HL-60 (cell line): ENCODE data around the gene SAXO2.
"Not testable (repeated sequence)": the region's sequence is repeated elsewhere in the genome, so short reads cannot be mapped to it uniquely, and the experiment has no call there.

Source experiments
- DNase-seq, 2 experiments: peaks; one replicate each; pipeline ENCODE4 v3.0.0-alpha.2; 2010 to 2020; ENCODE audit warnings: low read depth in 1 of 2, low spot score in 1 of 2
- H3K27ac ChIP-seq: fragments of 250-450 bp; sonication (Bioruptor Pico); replicated peaks from 2 replicates; pipeline ENCODE4 v1.5.1; 2020; ENCODE audit warnings: mild to moderate bottlenecking, moderate library complexity
- H3K27me3 ChIP-seq: fragments of 250-450 bp; sonication (Bioruptor Pico); 2 replicates; pipeline ENCODE4 v1.5.1; 2021; ENCODE audit warnings: mild to moderate bottlenecking, moderate library complexity; ENCODE audit not compliant: insufficient read depth, poor library complexity, severe bottlenecking
- H3K4me3 ChIP-seq: replicated peaks from 2 replicates; pipeline ENCODE4 v1.5.1; 2011; ENCODE audit warnings: mild to moderate bottlenecking, control low read depth, low read length; ENCODE audit not compliant: insufficient read depth
- CTCF ChIP-seq: IDR thresholded peaks from one replicate; pipeline ENCODE4 v1.5.1; 2011; ENCODE audit warnings: low read length, control low read depth, inconsistent platforms; ENCODE audit not compliant: insufficient read depth
- GABPA ChIP-seq: IDR thresholded peaks from 2 replicates; pipeline ENCODE4 v1.6.1; 2012; ENCODE audit warnings: low read depth
- POLR2AphosphoS5 ChIP-seq: IDR thresholded peaks from 2 replicates; pipeline ENCODE4 v1.6.1; 2012; ENCODE audit warnings: low read depth
- SPI1 ChIP-seq: IDR thresholded peaks from 2 replicates; pipeline ENCODE4 v1.6.1; 2012; ENCODE audit warnings: low read depth, mild to moderate bottlenecking, borderline replicate concordance
- TF ChIP-seq, protein P1 (sequence below): IDR thresholded peaks from 2 replicates; pipeline ENCODE4 v1.6.1; 2012; ENCODE audit warnings: low read depth; ENCODE audit not compliant: insufficient replicate concordance

Gene SAXO2

DNA sequence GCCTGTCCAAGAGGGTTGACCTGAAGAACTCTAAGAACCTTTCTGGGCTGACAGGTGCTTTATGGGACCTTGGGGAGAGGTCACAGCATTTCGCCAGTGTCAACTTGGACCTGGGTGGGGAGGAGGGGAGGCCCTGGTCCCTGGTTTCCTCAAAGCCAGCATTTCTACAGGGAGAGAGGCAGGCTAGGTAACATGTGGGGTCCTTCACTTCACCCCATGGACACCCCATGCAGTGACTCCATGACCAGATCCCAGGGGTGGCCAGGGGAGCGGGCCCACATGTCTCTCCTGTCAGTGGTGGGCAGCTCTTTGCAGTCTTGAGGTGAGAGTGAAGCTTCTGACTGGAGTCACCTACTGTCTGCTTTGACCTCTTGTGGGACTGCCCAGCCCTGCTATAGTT is 50.8 kb downstream of the SAXO2 start:
- Histone ChIP-seq H3K27ac (no peak overlapping the region), H3K4me3 (no peak overlapping the region), H3K27me3 (no peaks in the 10 kb centered on the region)
- TF ChIP-seq, protein P1, sequence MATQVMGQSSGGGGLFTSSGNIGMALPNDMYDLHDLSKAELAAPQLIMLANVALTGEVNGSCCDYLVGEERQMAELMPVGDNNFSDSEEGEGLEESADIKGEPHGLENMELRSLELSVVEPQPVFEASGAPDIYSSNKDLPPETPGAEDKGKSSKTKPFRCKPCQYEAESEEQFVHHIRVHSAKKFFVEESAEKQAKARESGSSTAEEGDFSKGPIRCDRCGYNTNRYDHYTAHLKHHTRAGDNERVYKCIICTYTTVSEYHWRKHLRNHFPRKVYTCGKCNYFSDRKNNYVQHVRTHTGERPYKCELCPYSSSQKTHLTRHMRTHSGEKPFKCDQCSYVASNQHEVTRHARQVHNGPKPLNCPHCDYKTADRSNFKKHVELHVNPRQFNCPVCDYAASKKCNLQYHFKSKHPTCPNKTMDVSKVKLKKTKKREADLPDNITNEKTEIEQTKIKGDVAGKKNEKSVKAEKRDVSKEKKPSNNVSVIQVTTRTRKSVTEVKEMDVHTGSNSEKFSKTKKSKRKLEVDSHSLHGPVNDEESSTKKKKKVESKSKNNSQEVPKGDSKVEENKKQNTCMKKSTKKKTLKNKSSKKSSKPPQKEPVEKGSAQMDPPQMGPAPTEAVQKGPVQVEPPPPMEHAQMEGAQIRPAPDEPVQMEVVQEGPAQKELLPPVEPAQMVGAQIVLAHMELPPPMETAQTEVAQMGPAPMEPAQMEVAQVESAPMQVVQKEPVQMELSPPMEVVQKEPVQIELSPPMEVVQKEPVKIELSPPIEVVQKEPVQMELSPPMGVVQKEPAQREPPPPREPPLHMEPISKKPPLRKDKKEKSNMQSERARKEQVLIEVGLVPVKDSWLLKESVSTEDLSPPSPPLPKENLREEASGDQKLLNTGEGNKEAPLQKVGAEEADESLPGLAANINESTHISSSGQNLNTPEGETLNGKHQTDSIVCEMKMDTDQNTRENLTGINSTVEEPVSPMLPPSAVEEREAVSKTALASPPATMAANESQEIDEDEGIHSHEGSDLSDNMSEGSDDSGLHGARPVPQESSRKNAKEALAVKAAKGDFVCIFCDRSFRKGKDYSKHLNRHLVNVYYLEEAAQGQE, result no peak
- TF ChIP-seq POLR2AphosphoS5 (no peak), GABPA (no peak), CTCF (no peak), SPI1 (no peak)
- no peak for DNase-seq

DNA sequence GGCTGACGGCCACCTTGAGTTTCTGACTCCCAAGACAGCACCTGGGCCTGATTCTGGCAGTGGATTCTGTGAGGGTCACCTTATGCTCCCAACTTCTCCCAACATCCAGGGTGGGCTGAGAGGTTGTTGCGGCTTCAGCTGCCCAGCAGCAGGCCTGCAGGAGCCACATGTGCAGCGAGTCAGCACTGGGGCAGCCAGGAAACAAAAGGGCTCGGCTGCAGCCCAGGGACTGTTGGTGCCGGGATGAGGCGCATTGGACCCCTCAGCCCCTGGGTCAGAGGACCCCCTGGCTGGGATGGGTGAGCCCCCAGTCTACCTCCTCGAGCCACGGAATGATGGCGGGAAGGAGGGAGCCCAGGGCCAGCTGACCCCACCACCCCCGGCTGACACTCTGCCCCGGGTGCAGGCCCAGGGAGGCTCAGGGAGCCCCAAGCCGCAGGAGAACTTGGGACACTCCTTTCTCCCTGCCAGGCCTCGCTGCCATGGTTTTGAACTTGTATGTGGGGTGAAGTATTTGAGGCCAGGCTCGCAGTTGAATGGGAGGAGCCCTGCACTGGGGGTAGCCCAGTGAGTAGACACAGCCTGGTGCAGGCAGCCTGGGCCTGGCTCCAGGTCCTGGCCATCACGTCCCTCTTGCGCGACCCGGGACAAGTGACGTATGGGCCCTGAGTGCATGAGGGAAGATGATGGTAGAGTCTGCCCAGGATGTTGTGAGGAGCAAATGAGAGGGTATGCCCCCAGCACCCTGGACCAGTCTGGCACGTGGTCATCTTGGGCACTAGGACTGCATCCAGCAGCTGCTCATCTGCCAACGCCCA is 51.5 kb downstream of the SAXO2 start:
- not testable (repeated sequence) for H3K4me3 ChIP-seq, H3K27ac ChIP-seq, DNase-seq, H3K27me3 ChIP-seq

- no peak overlapping the region for H3K27ac ChIP-seq
- DNase-seq, result no peak
- no peaks in the 10 kb centered on the region for H3K27me3 ChIP-seq
- no peak for TF ChIP-seq GABPA
- TF ChIP-seq, protein P1, result no peak
- TF ChIP-seq CTCF, result no peak
- TF ChIP-seq POLR2AphosphoS5, result no peak
- TF ChIP-seq SPI1, result no peak
- H3K4me3 ChIP-seq, result no peak overlapping the region
Observed at GRCh38 chr15:82314769-82315518, 52.3 kb downstream of the SAXO2 start.

- H3K4me3 ChIP-seq, result no peak overlapping the region
- no peak for DNase-seq
- no peaks in the 10 kb centered on the region for H3K27me3 ChIP-seq
- TF ChIP-seq POLR2AphosphoS5 (no peak), GABPA (no peak), SPI1 (no peak), CTCF (no peak)
- H3K27ac ChIP-seq, result no peak overlapping the region
Observed at GRCh38 chr15:82315519-82316246, 53.1 kb downstream of the SAXO2 start.

DNA sequence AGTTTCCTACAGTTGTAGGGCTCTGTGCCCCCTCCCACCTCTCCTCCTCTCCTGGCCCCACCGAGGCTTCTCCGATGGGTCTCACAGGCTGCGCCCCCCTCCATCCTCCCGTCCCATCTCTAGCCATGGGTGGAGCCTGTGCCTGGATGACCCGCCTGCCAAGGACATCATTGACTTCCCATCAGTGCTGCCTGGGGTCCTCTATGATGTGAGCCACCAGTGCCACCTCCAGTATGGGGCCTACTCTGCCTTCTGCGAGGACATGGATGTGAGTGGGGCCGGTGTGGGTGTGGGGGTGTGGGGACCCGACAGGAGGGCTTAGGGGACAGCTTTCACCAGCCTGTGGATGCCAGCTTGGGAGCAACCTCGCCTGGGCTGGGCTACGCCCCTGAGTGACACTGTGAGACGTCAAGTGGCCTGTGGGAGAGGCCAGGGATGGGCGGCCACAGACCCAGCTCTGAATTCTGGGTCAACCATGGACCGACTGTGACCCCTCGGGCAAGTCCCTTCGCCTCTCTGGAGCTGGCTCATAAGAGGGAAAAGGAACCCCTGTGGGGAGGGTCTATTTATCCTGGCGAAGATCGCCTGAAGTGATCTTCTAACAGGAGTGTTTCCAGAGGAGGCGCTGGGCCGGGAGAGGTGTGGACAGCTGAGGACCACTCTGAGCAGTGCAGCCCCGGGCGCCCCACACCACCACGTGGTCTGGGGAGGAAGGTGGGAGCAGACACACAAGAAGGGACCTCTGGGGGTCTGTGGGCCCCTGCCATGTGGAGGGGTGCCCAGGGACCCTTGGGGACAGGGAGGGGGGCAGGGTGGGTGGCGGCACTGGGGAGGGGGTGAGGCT is 53.9 kb downstream of the SAXO2 start:
- not testable (repeated sequence) for H3K27me3 ChIP-seq, H3K27ac ChIP-seq, H3K4me3 ChIP-seq, DNase-seq
